HEK293 (cell line): Measurements from ENCODE around the gene DMKN.
A peak's percentile ranks its signal among the peaks of the same experiment; 100 is the strongest.

Experiments used
- ATF2 ChIP-seq: fragments of 450-650 bp; formaldehyde crosslinking; IDR thresholded peaks from 2 replicates; pipeline ENCODE4 v1.5.1; 2016; ENCODE audit warnings: missing biosample characterization, missing genetic modification characterization, low read depth
- EGR2 ChIP-seq: fragments of 450-650 bp; formaldehyde crosslinking; IDR thresholded peaks from 2 replicates; pipeline ENCODE4 v1.5.1; 2016; ENCODE audit warnings: low read depth, missing biosample characterization, missing genetic modification characterization
- INSM2 ChIP-seq: fragments of 450-650 bp; formaldehyde crosslinking; IDR thresholded peaks from 2 replicates; pipeline ENCODE4 v1.5.1; 2016; ENCODE audit warnings: missing biosample characterization, missing genetic modification characterization
- KLF1 ChIP-seq: fragments of 450-650 bp; formaldehyde crosslinking; IDR thresholded peaks from 2 replicates; pipeline ENCODE4 v1.5.1; 2016; ENCODE audit warnings: missing biosample characterization, missing genetic modification characterization
- KLF10 ChIP-seq: fragments of 450-650 bp; IDR thresholded peaks from 2 replicates; pipeline ENCODE4 v1.5.1; 2018; ENCODE audit warnings: missing biosample characterization, mild to moderate bottlenecking, missing genetic modification characterization
- KLF16 ChIP-seq: fragments of 450-650 bp; formaldehyde crosslinking; IDR thresholded peaks from 2 replicates; pipeline ENCODE4 v1.5.1; 2017; ENCODE audit warnings: missing biosample characterization, missing genetic modification characterization
- KLF17 ChIP-seq: fragments of 450-650 bp; formaldehyde crosslinking; IDR thresholded peaks from 2 replicates; pipeline ENCODE4 v1.5.1; 2016; ENCODE audit warnings: missing biosample characterization, missing genetic modification characterization
- KLF8 ChIP-seq: fragments of 450-650 bp; formaldehyde crosslinking; IDR thresholded peaks from 2 replicates; pipeline ENCODE4 v1.5.1; 2016; ENCODE audit warnings: missing biosample characterization, missing genetic modification characterization
- KLF9 ChIP-seq: fragments of 450-650 bp; formaldehyde crosslinking; IDR thresholded peaks from 2 replicates; pipeline ENCODE4 v1.5.1; 2016; ENCODE audit warnings: missing biosample characterization, missing genetic modification characterization, low read depth
- MYNN ChIP-seq: fragments of 450-650 bp; formaldehyde crosslinking; IDR thresholded peaks from 2 replicates; pipeline ENCODE4 v1.5.1; 2016; ENCODE audit warnings: missing biosample characterization, missing genetic modification characterization, borderline replicate concordance
- SCRT1 ChIP-seq: fragments of 450-650 bp; formaldehyde crosslinking; IDR thresholded peaks from 2 replicates; pipeline ENCODE4 v1.5.1; 2016; ENCODE audit warnings: missing biosample characterization, missing genetic modification characterization, borderline replicate concordance
- SETDB1 ChIP-seq: IDR thresholded peaks from one replicate; pipeline ENCODE4 v1.6.1; 2017; ENCODE audit warnings: mild to moderate bottlenecking, low read length, moderate library complexity, mixed read lengths; ENCODE audit not compliant: insufficient read length
- SP3 ChIP-seq: fragments of 450-650 bp; formaldehyde crosslinking; IDR thresholded peaks from 2 replicates; pipeline ENCODE4 v1.5.1; 2016; ENCODE audit warnings: missing biosample characterization, missing genetic modification characterization
- SP7 ChIP-seq: fragments of 450-650 bp; formaldehyde crosslinking; IDR thresholded peaks from 2 replicates; pipeline ENCODE4 v1.5.1; 2016; ENCODE audit warnings: missing biosample characterization, missing genetic modification characterization
- YY1 ChIP-seq: fragments of 450-650 bp; formaldehyde crosslinking; IDR thresholded peaks from 2 replicates; pipeline ENCODE4 v1.5.1; 2018; ENCODE audit warnings: missing biosample characterization, missing genetic modification characterization
- ZNF148 ChIP-seq: fragments of 450-650 bp; formaldehyde crosslinking; IDR thresholded peaks from 2 replicates; pipeline ENCODE4 v1.5.0; 2017; ENCODE audit warnings: missing biosample characterization, missing genetic modification characterization, borderline replicate concordance
- ZNF16 ChIP-seq: fragments of 450-650 bp; formaldehyde crosslinking; IDR thresholded peaks from 2 replicates; pipeline ENCODE4 v1.5.1; 2016; ENCODE audit warnings: low read depth, missing biosample characterization, missing genetic modification characterization
- ZNF280D ChIP-seq: fragments of 450-650 bp; formaldehyde crosslinking; IDR thresholded peaks from 2 replicates; pipeline ENCODE4 v1.5.1; 2016; ENCODE audit warnings: missing biosample characterization, missing genetic modification characterization
- ZNF341 ChIP-seq: fragments of 450-650 bp; formaldehyde crosslinking; IDR thresholded peaks from 2 replicates; pipeline ENCODE4; 2016; ENCODE audit warnings: low read depth, missing biosample characterization, missing genetic modification characterization
- ZNF37A ChIP-seq: fragments of 450-650 bp; IDR thresholded peaks from 2 replicates; pipeline ENCODE4 v1.5.1; 2018; ENCODE audit warnings: missing biosample characterization, missing genetic modification characterization
- ZNF558 ChIP-seq: fragments of 450-650 bp; formaldehyde crosslinking; IDR thresholded peaks from 2 replicates; pipeline ENCODE4 v1.5.1; 2016; ENCODE audit warnings: missing biosample characterization, missing genetic modification characterization
- ZNF561 ChIP-seq: fragments of 450-650 bp; IDR thresholded peaks from 2 replicates; pipeline ENCODE4 v1.5.1; 2018; ENCODE audit warnings: missing biosample characterization, missing genetic modification characterization, borderline replicate concordance
- ZNF585B ChIP-seq: fragments of 450-650 bp; formaldehyde crosslinking; IDR thresholded peaks from 2 replicates; pipeline ENCODE4 v1.5.1; 2016; ENCODE audit warnings: missing biosample characterization, missing genetic modification characterization
- ZNF596 ChIP-seq: fragments of 450-650 bp; IDR thresholded peaks from 2 replicates; pipeline ENCODE4 v1.5.0; 2018; ENCODE audit warnings: missing biosample characterization, mild to moderate bottlenecking, missing genetic modification characterization, moderate library complexity
- ZNF600 ChIP-seq: fragments of 450-650 bp; formaldehyde crosslinking; IDR thresholded peaks from 2 replicates; pipeline ENCODE4 v1.5.1; 2016; ENCODE audit warnings: missing biosample characterization, missing genetic modification characterization
- ZNF610 ChIP-seq: fragments of 450-650 bp; formaldehyde crosslinking; IDR thresholded peaks from 2 replicates; pipeline ENCODE4 v1.5.1; 2016; ENCODE audit warnings: missing biosample characterization, missing genetic modification characterization, borderline replicate concordance
- ZNF654 ChIP-seq: fragments of 450-650 bp; formaldehyde crosslinking; IDR thresholded peaks from 2 replicates; pipeline ENCODE4 v1.5.1; 2016; ENCODE audit warnings: low read depth, missing biosample characterization, missing genetic modification characterization
- ZNF677 ChIP-seq: fragments of 450-650 bp; IDR thresholded peaks from 2 replicates; pipeline ENCODE4 v1.5.0; 2018; ENCODE audit warnings: missing biosample characterization, mild to moderate bottlenecking, missing genetic modification characterization, moderate library complexity
- ZNF76 ChIP-seq: fragments of 450-650 bp; formaldehyde crosslinking; IDR thresholded peaks from 2 replicates; pipeline ENCODE4; 2016; ENCODE audit warnings: low read depth, missing biosample characterization, missing genetic modification characterization, borderline replicate concordance

Gene DMKN

GRCh38 chr19:35545855-35546381 lies 32.5 kb upstream of the DMKN start (continued):
- no peak for TF ChIP-seq SETDB1
- no peak for TF ChIP-seq ZNF148 (tag by site-specific recombination)
- no peak for TF ChIP-seq ZNF654 (tag by site-specific recombination)
- 0 out of 2 replicates have a peak, but pooled peaks have one; percentile 72 for TF ChIP-seq KLF8 (tag by site-specific recombination)
- no peak for TF ChIP-seq ZNF76 (tag by site-specific recombination)
- peak; percentile 60 for TF ChIP-seq KLF1
- no peak for TF ChIP-seq ZNF585B (tag by site-specific recombination)
- no peak for TF ChIP-seq ZNF596 (tag by site-specific recombination)
- TF ChIP-seq SP7 (tag by site-specific recombination), result no peak
- no peak; the same call in 1 of the 2 replicates for TF ChIP-seq KLF16
- TF ChIP-seq ZNF561 (tag by site-specific recombination), result no peak
- TF ChIP-seq ZNF280D (tag by site-specific recombination), result no peak
- TF ChIP-seq SP3 (tag by site-specific recombination), result peak; percentile 89
- no peak for TF ChIP-seq ZNF16
- TF ChIP-seq ZNF677 (tag by site-specific recombination), result no peak
- no peak for TF ChIP-seq KLF17 (tag by site-specific recombination)
- TF ChIP-seq EGR2 (tag by site-specific recombination), result peak; percentile 79
- TF ChIP-seq INSM2 (tag by site-specific recombination), result no peak; the same call in 1 of the 2 replicates
- peak; percentile 62; the same call in 1 of the 2 replicates for TF ChIP-seq ZNF600 (tag by site-specific recombination)
- no peak for TF ChIP-seq KLF10 (tag by site-specific recombination)
- no peak for TF ChIP-seq SCRT1 (tag by site-specific recombination)
- TF ChIP-seq KLF9 (tag by site-specific recombination), result peak; percentile 91
- TF ChIP-seq MYNN, result no peak
- peak; percentile 37; the same call in 1 of the 2 replicates for TF ChIP-seq ZNF341 (tag by site-specific recombination)
- TF ChIP-seq YY1 (tag by site-specific recombination), result no peak
- TF ChIP-seq ZNF558 (tag by site-specific recombination), result no peak
- no peak for TF ChIP-seq ZNF610 (tag by site-specific recombination)
- no peak for TF ChIP-seq ATF2 (tag by site-specific recombination)
- TF ChIP-seq ZNF37A (tag by site-specific recombination), result no peak
